Adipocyte (in vitro differentiated cells): ENCODE measurements around the gene PIGBOS1.
"Not testable (repeated sequence)": the region's sequence is repeated elsewhere in the genome, so short reads cannot be mapped to it uniquely, and the experiment has no call there.

Source experiments
- DNase-seq: peaks from one replicate; pipeline ENCODE4 v3.0.0-alpha.2; 2015; ENCODE audit warnings: low read depth
- H3K27me3 ChIP-seq: replicated peaks from 2 replicates; pipeline ENCODE4 v1.7.0; 2013; ENCODE audit warnings: mild to moderate bottlenecking, low read length, moderate library complexity; ENCODE audit not compliant: control insufficient read depth, insufficient read depth
- H3K36me3 ChIP-seq: 2 replicates; pipeline ENCODE4 v1.7.0; 2013; ENCODE audit warnings: low read length, mild to moderate bottlenecking, moderate library complexity; ENCODE audit not compliant: control insufficient read depth, insufficient read depth, severe bottlenecking
- H3K4me1 ChIP-seq: 2 replicates; pipeline ENCODE4 v1.7.0; 2013; ENCODE audit warnings: mild to moderate bottlenecking, low read length, moderate library complexity; ENCODE audit not compliant: control insufficient read depth, insufficient read depth
- H3K4me3 ChIP-seq: 2 replicates; pipeline ENCODE4 v1.7.0; 2013; ENCODE audit warnings: mild to moderate bottlenecking, low read length, moderate library complexity
- H3K9ac ChIP-seq: 2 replicates; pipeline ENCODE4 v1.7.0; 2013; ENCODE audit warnings: mild to moderate bottlenecking, low read length, moderate library complexity
- H3K9me3 ChIP-seq: 2 replicates; pipeline ENCODE4 v1.7.0; 2013; ENCODE audit warnings: mild to moderate bottlenecking, low read length, moderate library complexity; ENCODE audit not compliant: control insufficient read depth

PIGBOS1 gene

DNA sequence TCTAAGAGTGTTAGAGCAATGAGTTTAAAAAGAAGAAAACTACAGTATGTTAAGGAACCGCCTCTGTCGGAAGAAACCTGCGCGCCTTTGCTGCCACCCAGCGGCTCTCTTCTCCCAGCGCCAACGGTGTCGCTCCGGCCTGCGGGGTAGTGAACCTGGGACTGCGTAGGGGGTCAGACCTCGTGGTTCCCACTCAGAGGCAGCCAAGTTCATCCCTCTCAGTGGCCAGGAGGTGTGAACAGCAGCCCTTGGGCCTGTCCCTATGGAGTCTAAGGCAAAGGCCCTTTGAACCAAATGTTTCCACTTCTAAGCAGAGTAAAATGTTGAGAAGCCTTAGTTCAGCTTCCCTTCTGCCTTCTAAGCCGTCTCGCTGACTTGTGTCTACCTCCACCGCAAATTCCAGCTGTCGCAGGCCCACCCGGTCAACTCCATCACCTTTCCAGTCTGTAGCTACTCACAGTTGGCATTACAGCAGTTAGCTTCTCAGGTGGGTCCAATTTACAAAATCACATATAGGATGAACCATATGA is 28.3 kb downstream of the PIGBOS1 start:
- peak; percentile 94 for DNase-seq
- Histone ChIP-seq H3K27me3 (no peaks in the 10 kb centered on the region), H3K36me3 (no peaks in the 10 kb centered on the region), H3K9ac (peak overlapping the region; percentile 93), H3K4me1 (peaks cover 3% of the 10 kb centered on the region), H3K4me3 (peak overlapping the region; percentile 94), H3K9me3 (no peaks in the 10 kb centered on the region)

DNA sequence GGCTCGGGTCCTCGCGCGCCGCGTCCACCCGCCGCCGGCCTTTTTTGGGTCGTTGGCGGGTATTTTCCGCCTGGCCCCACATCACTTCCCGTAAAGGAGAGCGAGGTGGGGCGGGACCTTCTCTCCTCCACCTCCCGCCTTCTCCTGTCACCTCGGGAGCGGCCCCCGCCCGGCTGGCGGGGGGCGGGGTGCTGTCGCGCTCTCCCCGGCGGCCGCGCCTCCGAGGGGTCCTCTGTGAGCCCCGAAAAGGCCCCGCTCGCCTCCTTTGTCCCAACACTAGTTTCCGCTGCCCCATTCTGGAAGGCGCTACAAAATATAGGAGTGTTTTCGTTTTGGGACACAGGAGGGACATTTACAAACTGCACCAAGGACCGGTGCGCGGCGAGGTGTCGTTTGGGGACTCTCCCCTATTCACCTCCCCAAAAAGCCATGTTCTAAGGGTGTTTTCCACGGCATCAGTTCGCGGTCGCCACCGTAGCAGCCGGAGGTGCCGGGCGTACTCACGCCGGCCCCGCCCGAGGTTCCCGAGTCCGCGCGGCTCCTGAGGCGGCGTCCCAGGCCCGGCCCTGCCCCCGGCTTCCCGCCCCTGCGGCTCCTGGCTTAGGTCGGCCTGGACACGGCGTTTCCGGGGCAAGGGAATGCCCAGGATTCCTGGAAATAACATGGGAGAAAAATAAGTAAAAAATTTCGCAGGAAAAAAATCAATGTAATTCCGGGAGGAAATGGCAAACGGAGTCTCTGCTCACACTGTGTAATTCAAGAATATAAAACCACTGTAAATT is 29.0 kb downstream of the PIGBOS1 start, which contains the start of gene RAB27A:
TSS of gene RAB27A (minus strand) at position 68 of the 782 bp plus-strand sequence. CDS start 54,879 bp downstream, outside the sequence.
- DNase-seq: peak; percentile 87

DNA sequence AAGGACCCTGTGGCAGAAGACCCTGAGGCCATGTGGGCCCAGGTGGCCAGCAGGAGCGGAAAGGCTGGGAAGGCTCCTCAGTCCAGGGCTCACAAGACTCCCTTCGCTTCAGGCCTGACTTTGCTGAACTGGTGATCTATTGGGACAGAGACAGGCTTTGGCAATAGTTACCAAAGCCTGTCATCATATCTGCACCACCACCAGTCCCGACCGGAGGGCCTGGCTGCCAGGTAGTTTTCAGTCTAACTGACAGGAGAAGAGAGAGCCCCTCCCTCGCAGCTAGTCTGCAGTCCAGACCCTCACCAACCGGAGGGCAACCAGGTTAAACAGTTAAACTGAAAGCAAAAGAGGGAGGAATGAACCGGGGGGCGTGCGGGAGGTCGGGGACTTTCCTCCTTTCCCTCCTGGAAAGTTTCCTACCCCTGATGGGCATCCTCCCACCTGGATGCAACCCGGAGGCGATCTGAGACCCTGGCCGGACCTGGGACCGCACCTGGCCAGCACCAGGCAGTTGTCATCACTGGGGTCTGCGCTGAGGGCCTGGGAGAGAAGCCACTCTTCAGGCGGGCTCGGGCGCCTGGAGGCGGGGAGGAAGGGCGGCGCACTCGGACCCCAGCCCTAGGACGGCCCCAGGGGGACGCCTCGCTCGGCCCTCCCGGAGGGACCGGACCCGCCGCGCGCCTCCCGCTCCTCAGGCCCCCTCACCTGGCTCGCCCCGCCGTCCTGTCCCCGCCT is 29.7 kb downstream of the PIGBOS1 start:
- peaks cover 3% of the 10 kb centered on the region for H3K4me1 ChIP-seq
- peak; percentile 65 for DNase-seq
- H3K4me3 ChIP-seq: peak overlapping the region; percentile 94
- no peaks in the 10 kb centered on the region for H3K36me3 ChIP-seq
- H3K27me3 ChIP-seq: no peaks in the 10 kb centered on the region
- H3K9ac ChIP-seq: peak overlapping the region; percentile 93
- H3K9me3 ChIP-seq: no peaks in the 10 kb centered on the region

More for the DNA sequence above, 29.0 kb downstream of the PIGBOS1 start, which contains the start of gene RAB27A:
- Histone ChIP-seq H3K9ac (peak within 1 kb of the TSS; percentile 93), H3K4me1 (peaks cover 3% of the 10 kb centered on the region), H3K27me3 (no peaks in the 10 kb centered on the region), H3K9me3 (no peaks in the 10 kb centered on the region), H3K4me3 (peak within 1 kb of the TSS; percentile 94), H3K36me3 (no peaks in the 10 kb centered on the region)

DNA sequence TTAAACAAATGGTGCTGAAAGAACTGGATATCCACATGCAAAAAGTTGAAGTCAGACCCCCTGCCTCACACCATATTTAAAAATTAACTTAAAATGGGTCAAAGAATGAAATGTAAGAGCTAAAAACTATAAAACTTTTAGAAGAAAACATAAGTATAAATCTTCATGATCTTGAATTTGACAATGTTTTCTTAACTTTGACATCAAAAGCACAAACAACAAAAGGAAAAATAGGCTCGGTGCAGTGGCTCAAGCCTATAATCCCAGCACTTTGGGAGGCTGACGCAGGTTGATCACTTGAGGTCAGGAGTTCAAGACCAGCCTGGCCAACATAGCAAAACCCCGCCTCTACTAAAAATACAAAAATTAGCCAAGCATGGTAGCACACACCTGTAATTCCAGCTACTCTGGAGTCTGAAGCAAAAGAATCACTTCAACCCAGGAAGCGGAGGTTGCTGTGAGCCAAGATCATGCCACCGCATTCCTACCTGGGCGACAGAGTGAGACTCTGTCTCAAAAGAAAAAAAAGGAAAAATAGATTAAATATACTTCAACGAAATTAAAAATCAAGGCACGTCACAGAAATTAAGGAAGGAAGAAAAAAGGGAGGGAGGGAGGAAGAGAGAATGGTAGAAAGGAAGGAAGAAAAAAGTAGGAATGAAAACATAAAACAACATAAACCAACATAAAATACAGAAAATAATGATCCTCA is 30.8 kb downstream of the PIGBOS1 start:
- DNase-seq: no peak
- no peak overlapping the region for H3K4me3 ChIP-seq
- H3K4me1 ChIP-seq: peaks cover 3% of the 10 kb centered on the region
- no peaks in the 10 kb centered on the region for H3K27me3 ChIP-seq
- no peaks in the 10 kb centered on the region for H3K36me3 ChIP-seq
- no peaks in the 10 kb centered on the region for H3K9me3 ChIP-seq
- peak overlapping the region; percentile 93 for H3K9ac ChIP-seq

DNA sequence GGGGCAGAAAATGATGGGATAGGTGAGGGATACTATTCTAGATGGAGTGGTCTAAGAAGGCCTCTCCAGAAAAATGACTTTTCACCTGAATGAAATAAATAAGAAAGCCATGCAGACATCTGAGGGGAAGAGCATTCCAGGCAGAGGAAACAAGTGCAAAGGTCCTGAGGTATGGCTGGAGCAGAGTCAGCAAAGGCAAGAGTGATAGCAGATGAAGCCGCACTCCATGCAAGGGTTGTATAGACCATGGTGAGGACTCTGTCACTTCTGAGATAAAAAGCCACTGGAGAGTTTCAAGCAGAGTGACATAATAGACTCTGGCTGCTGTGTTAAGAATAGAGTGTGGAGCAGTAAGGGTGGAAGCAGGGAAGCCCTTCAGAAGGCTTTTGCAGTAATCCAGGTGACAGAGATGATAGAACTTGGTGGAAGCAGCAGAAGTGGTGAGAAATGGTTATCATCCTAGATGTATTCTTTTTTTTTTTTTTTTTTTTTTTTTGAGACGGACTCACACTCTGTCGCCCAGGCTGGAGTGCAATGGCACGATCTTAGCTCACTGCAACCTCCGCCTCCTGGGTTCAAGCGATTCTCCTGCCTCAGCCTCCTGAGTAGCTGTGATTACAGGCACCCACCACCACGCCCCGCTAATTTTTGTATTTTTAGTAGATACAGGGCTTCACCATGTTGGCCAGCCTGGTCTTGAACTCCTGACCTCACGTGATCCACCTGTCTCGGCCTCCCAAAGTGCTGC is 32.3 kb downstream of the PIGBOS1 start:
- H3K9me3 ChIP-seq, H3K36me3 ChIP-seq: not testable (repeated sequence)

DNA sequence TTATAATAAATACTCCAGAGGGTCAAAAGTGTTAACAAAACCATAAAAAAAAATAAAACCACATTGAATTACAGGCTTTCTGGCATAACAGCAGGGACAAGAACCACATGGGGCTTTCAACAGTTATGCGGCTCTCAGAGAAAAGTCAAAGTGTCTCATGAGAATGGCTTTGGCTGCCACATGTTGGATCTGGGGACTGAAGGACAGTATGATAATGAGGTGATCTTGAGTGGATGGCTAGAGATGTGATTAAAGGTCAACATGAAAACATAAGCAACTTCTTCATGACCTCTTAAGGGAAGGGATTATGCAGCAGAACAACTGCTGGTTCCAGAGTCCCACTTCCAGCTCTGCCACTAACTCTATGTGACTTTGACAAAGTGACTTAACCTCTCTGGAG is 34.5 kb downstream of the PIGBOS1 start:
- no peaks in the 10 kb centered on the region for H3K36me3 ChIP-seq
- no peak for DNase-seq
- no peak overlapping the region for H3K4me3 ChIP-seq
- H3K9ac ChIP-seq: no peak overlapping the region
- H3K27me3 ChIP-seq: no peaks in the 10 kb centered on the region
- H3K4me1 ChIP-seq: peaks cover 14% of the 10 kb centered on the region
- no peaks in the 10 kb centered on the region for H3K9me3 ChIP-seq

More for the DNA sequence above, 32.3 kb downstream of the PIGBOS1 start:
- H3K4me1 ChIP-seq: peaks cover 14% of the 10 kb centered on the region
- not testable (repeated sequence) for H3K9ac ChIP-seq, H3K27me3 ChIP-seq, DNase-seq, H3K4me3 ChIP-seq

DNA sequence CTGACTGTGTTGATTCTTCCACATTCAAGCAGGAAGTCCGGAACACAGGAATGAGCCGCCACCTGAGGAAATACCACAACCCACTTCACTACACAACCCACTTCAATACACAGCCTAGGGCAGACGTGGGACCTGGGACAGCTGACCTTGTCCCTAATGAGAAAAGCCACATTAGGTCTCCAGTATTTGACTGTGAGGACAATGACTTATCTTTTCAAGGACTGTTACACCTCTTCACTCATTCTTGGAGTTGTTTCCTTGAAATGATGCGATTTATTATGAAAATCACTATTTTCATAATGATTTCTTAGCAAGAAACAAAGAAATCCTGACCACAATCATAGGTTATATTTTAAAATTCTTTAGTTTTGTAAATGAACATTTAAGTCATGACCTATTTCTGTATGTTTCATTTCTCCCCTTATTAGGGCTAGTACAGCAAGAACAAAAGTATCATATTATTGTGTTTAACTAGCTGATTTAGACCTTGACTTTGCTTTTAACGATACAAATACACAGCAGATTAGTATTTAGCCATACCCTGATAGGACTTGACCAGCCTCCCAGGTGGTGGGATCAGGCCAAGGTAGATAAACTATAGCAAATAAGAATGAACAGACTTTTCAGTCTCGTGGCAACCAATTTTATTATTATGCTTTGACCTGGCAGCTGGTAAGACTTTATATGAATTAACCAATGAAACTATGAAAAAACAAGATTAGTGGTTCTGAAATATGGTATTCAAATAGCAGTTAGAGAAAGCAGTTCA is 35.4 kb downstream of the PIGBOS1 start:
- no peak overlapping the region for H3K9ac ChIP-seq
- no peak for DNase-seq

DNA sequence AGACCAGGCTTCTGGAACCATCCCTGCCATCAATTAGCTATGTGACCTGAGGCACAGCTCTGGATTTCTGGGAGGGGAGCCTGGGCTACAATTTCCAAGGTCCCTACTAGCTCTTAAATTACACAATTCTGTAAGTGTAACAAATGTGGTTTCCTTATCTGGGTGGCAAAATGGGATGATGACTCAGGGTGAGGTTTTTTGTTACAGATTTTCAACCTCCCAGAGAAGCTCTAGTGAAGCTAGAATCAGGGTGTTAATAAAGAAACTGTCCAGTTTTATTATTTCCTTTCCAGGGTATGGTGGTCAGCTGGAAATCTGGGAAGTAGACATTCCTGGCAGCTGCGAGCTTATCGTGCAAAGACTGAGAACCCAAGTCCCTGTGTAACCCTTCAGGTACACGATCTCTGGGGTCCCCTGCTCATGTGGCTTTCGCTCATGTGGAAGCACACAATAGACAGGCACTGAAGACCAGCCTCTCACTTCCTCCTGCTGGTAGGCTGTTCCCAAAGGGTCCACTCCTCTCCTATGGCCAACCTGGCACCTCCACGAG is 36.6 kb downstream of the PIGBOS1 start:
- no peaks in the 10 kb centered on the region for H3K9me3 ChIP-seq
- DNase-seq: peak; percentile 86
- peak overlapping the region; percentile 14 for H3K4me3 ChIP-seq
- H3K27me3 ChIP-seq: no peaks in the 10 kb centered on the region
- no peaks in the 10 kb centered on the region for H3K36me3 ChIP-seq
- H3K4me1 ChIP-seq: peaks cover 11% of the 10 kb centered on the region
- H3K9ac ChIP-seq: peak overlapping the region; percentile 7

More for the DNA sequence above, 35.4 kb downstream of the PIGBOS1 start:
- H3K27me3 ChIP-seq: no peaks in the 10 kb centered on the region
- no peaks in the 10 kb centered on the region for H3K9me3 ChIP-seq
- peaks cover 11% of the 10 kb centered on the region for H3K4me1 ChIP-seq
- no peaks in the 10 kb centered on the region for H3K36me3 ChIP-seq
- no peak overlapping the region for H3K4me3 ChIP-seq

DNA sequence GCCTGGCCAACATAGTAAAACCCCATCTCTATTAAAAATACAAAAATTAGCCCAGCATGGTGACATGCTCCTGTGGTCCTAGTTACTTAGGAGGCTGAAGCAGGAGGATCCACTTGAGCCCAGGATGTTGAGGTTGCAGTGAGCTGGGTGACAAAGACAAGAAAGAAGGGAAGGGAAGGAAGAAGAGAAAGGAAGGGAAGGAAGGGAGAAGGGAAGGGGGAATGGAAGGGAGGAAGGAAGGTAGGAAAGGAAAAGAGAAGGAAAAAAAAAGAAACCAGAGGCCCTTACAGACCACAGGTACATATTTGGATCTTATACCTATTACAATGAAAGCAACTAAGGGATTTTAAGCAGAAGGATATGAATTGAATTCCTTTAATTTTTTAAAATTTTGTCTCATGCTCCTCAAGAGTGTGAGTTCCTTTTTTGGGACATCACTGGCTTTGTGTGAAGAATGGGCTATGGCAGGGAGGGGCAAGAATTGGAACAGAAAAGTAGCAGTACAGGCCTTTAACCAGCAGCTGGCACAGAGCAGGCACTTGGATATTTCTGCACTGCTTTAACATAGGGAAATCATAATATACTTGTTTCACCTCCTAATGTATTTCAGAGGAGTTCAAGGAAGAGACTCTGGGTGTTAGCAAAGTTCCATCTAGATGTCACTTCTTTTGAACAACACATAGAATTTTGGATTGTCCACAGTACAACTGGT is 37.2 kb downstream of the PIGBOS1 start:
- no peaks in the 10 kb centered on the region for H3K27me3 ChIP-seq
- H3K9ac ChIP-seq: no peak overlapping the region
- no peak for DNase-seq
- no peaks in the 10 kb centered on the region for H3K36me3 ChIP-seq
- H3K4me1 ChIP-seq: peaks cover 11% of the 10 kb centered on the region
- H3K9me3 ChIP-seq: no peaks in the 10 kb centered on the region
- H3K4me3 ChIP-seq: no peak overlapping the region
